NCI-H2107 treated with DMSO at 0.1 percent for 48 hours (cell line): ENCODE data around the gene SYNRG.

Experiments
- DNase-seq: peaks from one replicate; lab custom pipeline; 2025; ENCODE audit not compliant: unreplicated experiment; lab: John Stamatoyannopoulos, UW

Gene SYNRG

GRCh38 chr17:37476431-37477120 lies 132.6 kb downstream of the SYNRG start:
- DNase-seq: no peak

GRCh38 chr17:37475731-37476420 lies 133.3 kb downstream of the SYNRG start:
- no peak for DNase-seq

- no peak for DNase-seq
Measured at GRCh38 chr17:37470181-37470580, 139.0 kb downstream of the SYNRG start.

GRCh38 chr17:37466471-37466870 lies 142.7 kb downstream of the SYNRG start:
- no peak for DNase-seq

- no peak for DNase-seq
Measured at GRCh38 chr17:37465069-37465616, 144.1 kb downstream of the SYNRG start.
